Liver (tissue), 9 donors: Measurements from ENCODE around the gene FAM20C. TPM values are rescaled to one million over a fixed set of nuclear protein-coding genes. Genes with fewer than 3 reads are reported as not detected.

Source experiments
- DNase-seq: peaks from one replicate; pipeline ENCODE4 v3.0.0-alpha.2; 2017; ENCODE audit warnings: low spot score
- H3K27ac ChIP-seq, 2 donors: one replicate each; pipeline ENCODE4 v1.7.0; 2013; ENCODE audit warnings: inconsistent platforms in 2 of 2, low read length in 2 of 2, control low read depth in 1 of 2, low read depth in 1 of 2, mild to moderate bottlenecking in 1 of 2
- H3K27me3 ChIP-seq, 4 donors: one replicate each; pipeline versions ENCODE4 v1.6.1 to v1.7.0; 2013; ENCODE audit warnings: low read length in 3 of 4, inconsistent platforms in 1 of 4, mild to moderate bottlenecking in 1 of 4, moderate library complexity in 1 of 4; ENCODE audit not compliant: control insufficient read depth in 4 of 4, insufficient read depth in 4 of 4
- H3K36me3 ChIP-seq, 4 donors: one replicate each; pipeline versions ENCODE4 v1.6.1 to v1.7.0; 2013; ENCODE audit warnings: low read length in 3 of 4, mild to moderate bottlenecking in 3 of 4, low read depth in 1 of 4, moderate library complexity in 1 of 4; ENCODE audit not compliant: control insufficient read depth in 4 of 4, insufficient read depth in 3 of 4
- H3K4me1 ChIP-seq, 4 donors: one replicate each; pipeline versions ENCODE4 v1.6.1 to v1.7.0; 2013; ENCODE audit warnings: low read length in 3 of 4, mild to moderate bottlenecking in 3 of 4, moderate library complexity in 1 of 4; ENCODE audit not compliant: control insufficient read depth in 4 of 4, insufficient read depth in 4 of 4
- H3K4me3 ChIP-seq, 3 donors: one replicate each; pipeline versions ENCODE4 v1.6.1 to v1.7.0; 2013; ENCODE audit warnings: low read length in 3 of 3, control low read depth in 1 of 3, low read depth in 1 of 3, mild to moderate bottlenecking in 1 of 3
- H3K9ac ChIP-seq, 2 donors: one replicate each; pipeline ENCODE4 v1.7.0; 2013; ENCODE audit warnings: low read length in 2 of 2, mild to moderate bottlenecking in 2 of 2, moderate library complexity in 2 of 2, control low read depth in 1 of 2, low read depth in 1 of 2
- H3K9me3 ChIP-seq, 4 donors: one replicate each; pipeline versions ENCODE4 v1.6.1 to v1.7.0; 2013; ENCODE audit warnings: low read length in 3 of 4; ENCODE audit not compliant: control insufficient read depth in 4 of 4
- ATF3 ChIP-seq: IDR thresholded peaks from 2 replicates; pipeline ENCODE4 v1.6.1; 2016; ENCODE audit warnings: antibody characterized with exemption
- CTCF ChIP-seq: fragments of 150-350 bp; IDR thresholded peaks from 2 replicates; pipeline ENCODE4 v1.5.1; 2017; ENCODE audit warnings: improper control_type of control experiment, low read depth, low read length; ENCODE audit not compliant: missing input control
- EGR1 ChIP-seq, 2 donors: IDR thresholded peaks; 2 replicates each; pipeline ENCODE4 v1.6.1; 2016 to 2018; ENCODE audit warnings: antibody characterized with exemption in 2 of 2, low read depth in 2 of 2
- FOXA1 ChIP-seq: IDR thresholded peaks from 2 replicates; pipeline ENCODE4 v1.6.1; 2016; ENCODE audit warnings: antibody characterized with exemption
- FOXA2 ChIP-seq: IDR thresholded peaks from 2 replicates; pipeline ENCODE4 v1.6.1; 2016; ENCODE audit warnings: antibody characterized with exemption
- GABPA ChIP-seq, 2 donors: IDR thresholded peaks in 1 of 2; conservative IDR thresholded peaks in 1 of 2; 2 replicates each; pipeline ENCODE4 v1.6.1; 2016; ENCODE audit warnings: antibody characterized with exemption in 2 of 2, mild to moderate bottlenecking in 1 of 2, moderate library complexity in 1 of 2
- HNF4A ChIP-seq, 2 donors: conservative IDR thresholded peaks; 2 replicates each; pipeline ENCODE4 v1.6.1; 2016; ENCODE audit warnings: antibody characterized with exemption in 2 of 2, mild to moderate bottlenecking in 2 of 2
- HNF4G ChIP-seq: IDR thresholded peaks from 2 replicates; pipeline ENCODE4 v1.6.1; 2016; ENCODE audit warnings: antibody characterized with exemption
- JUND ChIP-seq, 2 donors: IDR thresholded peaks; 2 replicates each; pipeline ENCODE4 v1.6.1; 2016; ENCODE audit warnings: antibody characterized with exemption in 2 of 2
- MAX ChIP-seq: IDR thresholded peaks from 2 replicates; pipeline ENCODE4 v1.6.1; 2016; ENCODE audit warnings: antibody characterized with exemption
- NR2F2 ChIP-seq: IDR thresholded peaks from 2 replicates; pipeline ENCODE4 v1.6.1; 2016; ENCODE audit warnings: antibody characterized with exemption
- RAD21 ChIP-seq, 2 donors: IDR thresholded peaks; 2 replicates each; pipeline ENCODE4 v1.6.1; 2016; ENCODE audit warnings: antibody characterized with exemption in 2 of 2, mild to moderate bottlenecking in 2 of 2
- REST ChIP-seq: IDR thresholded peaks from 2 replicates; pipeline ENCODE4 v1.6.1; 2016; ENCODE audit warnings: antibody characterized with exemption, mild to moderate bottlenecking
- RXRA ChIP-seq, 2 donors: IDR thresholded peaks; 2 replicates each; pipeline ENCODE4 v1.6.1; 2017 to 2018; ENCODE audit warnings: antibody characterized with exemption in 2 of 2, mild to moderate bottlenecking in 1 of 2
- SP1 ChIP-seq: IDR thresholded peaks from 2 replicates; pipeline ENCODE4 v1.6.1; 2018; ENCODE audit warnings: antibody characterized with exemption, mild to moderate bottlenecking
- TAF1 ChIP-seq: conservative IDR thresholded peaks from 2 replicates; pipeline ENCODE4 v1.6.1; 2016; ENCODE audit warnings: antibody characterized with exemption, mild to moderate bottlenecking
- YY1 ChIP-seq: IDR thresholded peaks from 2 replicates; pipeline ENCODE4 v1.6.1; 2016; ENCODE audit warnings: antibody characterized with exemption, mild to moderate bottlenecking
- ZBTB33 ChIP-seq: IDR thresholded peaks from 2 replicates; pipeline ENCODE4 v1.6.1; 2016; ENCODE audit warnings: antibody characterized with exemption
- WGBS: extraction: QIAGEN DNeasy Blood & Tissue Kit; methylation state at CpG from one replicate; pipeline ENCODE4 v1.1.7; 2013; 5-methylcytosine and 5-hydroxymethylcytosine counted together
- polyA plus RNA-seq, 2 donors: library from polyadenylated mRNA; stranded (reverse) in 1 of 2; unstranded in 1 of 2; fragments of 200-250 nt in 1 of 2; fragments of >200 nt in 1 of 2; fragmentation: Nextera tagmentation in 1 of 2; extraction: Ambion mirVana in 1 of 2; gene quantifications; one replicate each; pipeline versions ENCODE4 v1.2.1 to v1.2.3, GENCODE V29; 2013 to 2015
- total RNA-seq, 2 donors: library from RNA; depleted of rRNA; stranded (reverse); fragments of >200 nt; gene quantifications; one replicate each; pipeline ENCODE4 v1.2.3, GENCODE V29; 2014
- donor health status: healthy.
- donor health status: healthy.
- donor health status: healthy.
- donor health status: healthy.
- donor health status: healthy.

The FAM20C gene
- total and polyA plus RNA-seq, 4 donors: 13.4 to 40.4 (median 31.5) TPM

- WGBS: 94% methylated on average over 33 of the region's 33 CpGs
- H3K36me3 ChIP-seq: no peaks in the 10 kb centered on the region
- no peak for DNase-seq
Observed at GRCh38 chr7:169276-170172, 22.8 kb upstream of the FAM20C start.

More at GRCh38 chr7:169276-170172, 22.8 kb upstream of the FAM20C start:
- no peak overlapping the region for H3K4me3 ChIP-seq
- no peaks in the 10 kb centered on the region for H3K27me3 ChIP-seq
- no peaks in the 10 kb centered on the region for H3K9me3 ChIP-seq
- H3K27ac ChIP-seq: no peak overlapping the region
- no peak overlapping the region for H3K9ac ChIP-seq
- peaks cover 0 to 10% (median 1%) of the 10 kb centered on the region in 4 donors for H3K4me1 ChIP-seq
- TF ChIP-seq ZBTB33 (no peak), HNF4G (no peak), RXRA (IDR thresholded peaks at IDR 0.05) (no peak), GABPA (IDR thresholded peaks at IDR 0.05 in 1 of 2, conservative IDR thresholded peaks at IDR 0.05 in 1 of 2) (no peak), MAX (no peak), YY1 (no peak), NR2F2 (no peak), HNF4A (conservative IDR thresholded peaks at IDR 0.05) (no peak), FOXA2 (no peak), EGR1 (IDR thresholded peaks at IDR 0.05; ENCODE audit: low read depth in 2 of 2) (no peak), TAF1 (no peak), FOXA1 (no peak), SP1 (no peak), RAD21 (IDR thresholded peaks at IDR 0.05) (no peak), CTCF (no peak), ATF3 (no peak), JUND (IDR thresholded peaks at IDR 0.05) (no peak), REST (no peak)
